Uterus (tissue), 2 donors: ENCODE measurements around the gene ARMC2.

ENCODE experiments used
- CTCF ChIP-seq, 4 experiments: fragments of 200-600 bp in 2 of 4; fragments of 450-650 bp in 2 of 4; sonication (generic) in 2 of 4; IDR thresholded peaks; one replicate each; pipeline ENCODE4 v1.5.1; 2016 to 2019; ENCODE audit warnings: antibody characterized with exemption in 4 of 4, mild to moderate bottlenecking in 2 of 4, moderate library complexity in 1 of 4
- POLR2A ChIP-seq, 2 donors: fragments of 450-650 bp; IDR thresholded peaks; one replicate each; pipeline ENCODE4 v1.6.1; 2016; ENCODE audit warnings: antibody characterized with exemption in 2 of 2, mild to moderate bottlenecking in 1 of 2, moderate library complexity in 1 of 2

GRCh38 chr6:108873971-108874370 is 25.7 kb downstream of the ARMC2 start:
- no peak for TF ChIP-seq CTCF (IDR thresholded peaks at IDR 0.05)
- TF ChIP-seq POLR2A (IDR thresholded peaks at IDR 0.05), result no peak
